HEK293T (cell line): Measurements from ENCODE around the gene ABCA9.

ENCODE experiments used
- BHLHE40 ChIP-seq: fragments of 450-650 bp; IDR thresholded peaks from 2 replicates; pipeline ENCODE4 v1.6.1; 2016; ENCODE audit warnings: mild to moderate bottlenecking, moderate library complexity, borderline replicate concordance
- CTBP1 ChIP-seq: fragments of 450-650 bp; IDR thresholded peaks from 2 replicates; pipeline ENCODE4 v1.6.1; 2016; ENCODE audit warnings: borderline replicate concordance
- FOXM1 ChIP-seq: fragments of 450-650 bp; IDR thresholded peaks from 2 replicates; pipeline ENCODE4 v1.6.1; 2017; ENCODE audit warnings: mild to moderate bottlenecking, borderline replicate concordance
- ZNF384 ChIP-seq: fragments of 450-650 bp; IDR thresholded peaks from 2 replicates; pipeline ENCODE4 v1.6.1; 2016

DNA sequence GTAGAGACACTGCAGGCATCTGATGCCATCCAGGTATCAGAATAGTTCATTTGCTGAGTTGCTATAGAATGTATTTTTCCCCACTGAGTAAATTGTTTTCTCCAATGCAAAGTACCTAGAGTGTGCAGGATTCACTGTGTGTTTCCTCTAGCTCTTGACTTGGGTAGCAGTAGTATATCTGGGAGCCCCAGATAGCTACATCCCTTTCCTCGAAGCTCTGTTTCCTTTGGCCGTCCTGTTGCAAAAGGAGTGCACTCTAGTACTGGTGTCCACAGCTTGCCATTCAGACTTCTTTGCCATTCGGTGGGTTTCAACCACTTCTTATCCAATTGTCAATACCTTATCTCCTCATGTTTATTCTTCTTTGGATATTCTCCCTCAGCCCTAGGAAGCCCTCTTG is 118.3 kb downstream of the ABCA9 start:
- TF ChIP-seq CTBP1: no peak
- no peak for TF ChIP-seq ZNF384
- TF ChIP-seq BHLHE40: no peak
- TF ChIP-seq FOXM1: no peak
